Esophagus (tissue), 2 donors: ENCODE results near the gene SNCAIP. TPM values are rescaled to one million over a fixed set of nuclear protein-coding genes. Genes with fewer than 3 reads are reported as not detected.

Experiments used
- H3K27ac ChIP-seq, 2 donors: one replicate each; pipeline ENCODE4 v1.5.1; 2013; ENCODE audit warnings: low read depth in 2 of 2, mild to moderate bottlenecking in 2 of 2, inconsistent platforms in 1 of 2, low read length in 1 of 2, moderate library complexity in 1 of 2
- H3K27me3 ChIP-seq, 2 donors: one replicate each; pipeline ENCODE4 v1.6.1; 2013; ENCODE audit warnings: low read length in 2 of 2, control low read depth in 1 of 2, mild to moderate bottlenecking in 1 of 2; ENCODE audit not compliant: insufficient read depth in 2 of 2, control insufficient read depth in 1 of 2
- H3K36me3 ChIP-seq, 2 donors: one replicate each; pipeline ENCODE4 v1.6.1; 2013; ENCODE audit warnings: low read length in 1 of 2; ENCODE audit not compliant: control insufficient read depth in 2 of 2, insufficient read depth in 2 of 2
- H3K4me1 ChIP-seq, 2 donors: one replicate each; pipeline ENCODE4 v1.6.1; 2013; ENCODE audit warnings: low read length in 1 of 2; ENCODE audit not compliant: control insufficient read depth in 2 of 2, insufficient read depth in 2 of 2
- H3K4me3 ChIP-seq, 2 donors: one replicate each; pipeline ENCODE4 v1.5.1; 2013; ENCODE audit warnings: low read length in 2 of 2, mild to moderate bottlenecking in 2 of 2, low read depth in 1 of 2, moderate library complexity in 1 of 2
- H3K9me3 ChIP-seq, 2 donors: one replicate each; pipeline ENCODE4 v1.6.1; 2013; ENCODE audit warnings: mild to moderate bottlenecking in 2 of 2, low read depth in 1 of 2, low read length in 1 of 2, moderate library complexity in 1 of 2; ENCODE audit not compliant: control insufficient read depth in 2 of 2, insufficient read depth in 1 of 2
- WGBS, 2 donors: extraction: QIAGEN DNeasy Blood & Tissue Kit; methylation state at CpG; one replicate each; pipeline ENCODE4 v1.1.7; 2013; 5-methylcytosine and 5-hydroxymethylcytosine counted together
- polyA plus RNA-seq, 2 donors: library from polyadenylated mRNA; stranded (reverse); fragments of 200-250 nt; gene quantifications; one replicate each; pipeline ENCODE4 v1.2.3, GENCODE V29; 2013
- donor health status: healthy with polysubstance abuse.
- donor health status: Bipolar disorder and iron deficiency.

Gene SNCAIP
- polyA plus RNA-seq, 2 donors: 0.80 to 1.2 TPM

DNA sequence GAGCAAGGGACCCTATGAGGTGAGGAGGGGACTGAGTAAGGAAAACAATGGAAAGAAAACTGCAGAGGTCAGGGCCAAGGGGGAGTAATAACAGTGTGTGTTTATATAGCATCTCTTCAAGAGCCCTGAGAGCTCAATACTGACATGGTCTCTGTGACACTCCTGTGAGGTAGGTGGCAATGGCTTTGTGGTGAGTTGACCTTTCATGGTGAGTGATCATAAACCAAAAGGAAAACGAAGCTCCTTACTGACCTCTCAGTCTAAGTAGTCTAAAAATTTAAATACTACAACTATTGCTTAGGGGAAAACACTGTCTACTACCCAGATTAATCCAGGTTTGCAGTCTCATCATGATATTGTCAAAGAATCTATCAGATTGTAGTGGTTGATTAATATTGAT, 130.9 kb downstream of the SNCAIP start:
- no peaks in the 10 kb centered on the region for H3K27me3 ChIP-seq
- peaks cover 0 to 4% of the 10 kb centered on the region in 2 donors for H3K36me3 ChIP-seq
- H3K9me3 ChIP-seq: no peaks in the 10 kb centered on the region
- 63 to 64% methylated on average over 1 of the region's 1 CpG for WGBS, 2 donors
- no peak overlapping the region for H3K4me3 ChIP-seq
- no peak overlapping the region for H3K27ac ChIP-seq
- H3K4me1 ChIP-seq: no peaks in the 10 kb centered on the region

DNA sequence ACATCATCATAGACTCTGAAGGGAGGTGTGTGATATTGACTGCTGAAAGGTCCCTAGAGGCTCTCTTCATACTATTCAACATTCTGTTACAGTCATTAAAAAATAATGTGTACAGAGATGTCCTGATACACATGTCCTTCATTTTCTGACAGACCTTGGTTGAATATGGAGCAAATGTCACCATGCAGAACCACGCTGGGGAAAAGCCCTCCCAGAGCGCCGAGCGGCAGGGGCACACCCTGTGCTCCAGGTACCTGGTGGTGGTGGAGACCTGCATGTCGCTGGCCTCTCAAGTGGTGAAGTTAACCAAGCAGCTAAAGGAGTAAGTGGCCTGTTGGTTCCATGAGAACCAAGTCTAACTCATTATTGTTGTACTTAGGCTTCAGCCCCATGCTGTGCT, 132.4 kb downstream of the SNCAIP start:
- no peak overlapping the region for H3K27ac ChIP-seq
- no peaks in the 10 kb centered on the region for H3K27me3 ChIP-seq
- no peak overlapping the region for H3K4me3 ChIP-seq
- H3K9me3 ChIP-seq: no peaks in the 10 kb centered on the region
- WGBS, 2 donors: 92 to 96% methylated on average over 5 of the region's 5 CpGs
- H3K36me3 ChIP-seq: peaks cover 0 to 4% of the 10 kb centered on the region in 2 donors
- no peaks in the 10 kb centered on the region for H3K4me1 ChIP-seq

DNA sequence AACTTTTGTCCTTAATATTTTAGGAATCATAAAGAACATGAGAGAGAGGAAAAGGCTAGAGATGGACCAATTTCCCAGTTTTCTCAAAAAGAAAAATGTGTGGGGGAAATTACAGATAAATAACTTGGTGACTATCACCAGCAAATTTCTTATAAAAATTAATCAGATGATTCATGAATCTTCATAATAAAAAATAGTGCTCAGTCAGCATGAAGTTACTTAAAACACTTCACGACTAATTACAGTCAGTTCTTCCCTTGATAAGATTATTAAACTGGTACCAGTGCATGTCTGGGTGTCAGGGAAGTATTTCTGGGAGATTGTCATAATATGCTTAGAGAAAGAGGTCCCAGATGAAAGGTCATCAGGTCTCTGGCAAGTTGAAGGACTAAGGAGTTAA, 133.0 kb downstream of the SNCAIP start:
- Histone ChIP-seq H3K27ac (no peak overlapping the region), H3K4me1 (no peaks in the 10 kb centered on the region), H3K36me3 (peaks cover 0 to 4% of the 10 kb centered on the region in 2 donors), H3K27me3 (no peaks in the 10 kb centered on the region), H3K4me3 (no peak overlapping the region), H3K9me3 (no peaks in the 10 kb centered on the region)
- 66 to 74% methylated on average over 1 of the region's 1 CpG for WGBS, 2 donors

DNA sequence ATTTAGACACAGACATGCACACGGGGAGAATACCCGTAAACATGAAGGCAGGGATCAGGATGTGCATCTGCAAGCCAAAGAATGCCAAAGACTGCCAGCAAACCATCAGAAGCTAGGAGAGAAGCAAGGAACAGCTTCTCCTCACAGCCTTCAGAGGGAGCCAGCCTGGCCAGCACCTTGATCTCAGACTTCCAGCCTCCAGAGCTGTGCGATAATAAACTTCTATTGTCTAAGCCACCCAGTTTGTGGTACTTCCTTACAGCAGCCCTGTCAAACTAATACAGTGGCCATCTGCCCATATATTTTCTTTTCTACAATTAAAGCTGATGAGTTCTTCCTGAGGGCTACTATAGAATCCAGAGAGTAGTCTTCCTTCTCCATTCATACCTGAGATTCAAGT, 135.0 kb downstream of the SNCAIP start:
- 90 to 95% methylated on average over 3 of the region's 3 CpGs for WGBS, 2 donors
- H3K4me1 ChIP-seq: no peaks in the 10 kb centered on the region
- no peaks in the 10 kb centered on the region for H3K9me3 ChIP-seq
- peaks cover 0 to 4% of the 10 kb centered on the region in 2 donors for H3K36me3 ChIP-seq
- H3K27me3 ChIP-seq: no peaks in the 10 kb centered on the region
- no peak overlapping the region for H3K27ac ChIP-seq
- no peak overlapping the region for H3K4me3 ChIP-seq

DNA sequence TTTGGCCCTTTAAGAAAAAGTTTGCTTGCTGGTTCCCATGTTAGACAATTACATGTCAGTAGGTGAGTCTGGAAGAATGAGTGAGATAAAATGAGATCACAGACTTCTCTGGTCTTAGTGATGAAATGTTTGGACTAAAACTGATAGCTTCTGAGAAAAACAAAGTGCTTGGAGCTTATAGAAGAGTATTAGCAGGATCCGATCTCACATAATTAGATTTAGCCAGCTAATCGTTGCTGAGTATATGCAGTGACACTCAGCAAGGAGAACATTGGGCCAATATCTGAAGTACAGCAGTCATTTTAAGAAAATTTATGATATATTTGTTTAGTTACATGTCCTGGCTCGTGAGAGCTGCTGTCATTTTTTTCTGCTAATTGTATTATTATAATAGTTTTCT, 135.8 kb downstream of the SNCAIP start:
- H3K4me1 ChIP-seq: no peaks in the 10 kb centered on the region
- 46 to 53% methylated on average over 3 of the region's 3 CpGs for WGBS, 2 donors
- H3K27ac ChIP-seq: no peak overlapping the region
- H3K36me3 ChIP-seq: peaks cover 0 to 4% of the 10 kb centered on the region in 2 donors
- H3K4me3 ChIP-seq: no peak overlapping the region
- H3K27me3 ChIP-seq: no peaks in the 10 kb centered on the region
- H3K9me3 ChIP-seq: no peaks in the 10 kb centered on the region

DNA sequence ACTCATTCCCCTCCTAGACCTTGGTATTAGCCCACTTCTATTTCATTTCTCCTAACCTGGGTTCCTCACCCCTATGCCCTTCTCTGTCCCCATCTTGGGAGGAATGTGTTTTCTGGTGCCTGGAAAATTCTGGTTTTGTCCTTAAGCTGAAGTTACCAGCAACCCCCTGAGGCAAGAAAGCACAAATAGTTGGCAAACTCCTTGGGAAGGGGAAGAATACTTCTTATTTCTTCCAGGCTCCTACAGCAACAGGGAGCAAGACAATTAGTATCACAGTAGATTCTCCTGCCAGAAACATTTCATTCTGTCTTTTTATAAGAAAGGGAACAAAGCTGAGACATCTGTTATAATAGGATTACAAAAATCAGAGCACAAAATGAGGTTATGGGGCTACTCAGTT, 142.5 kb downstream of the SNCAIP start:
- Histone ChIP-seq H3K27ac (no peak overlapping the region), H3K9me3 (no peaks in the 10 kb centered on the region), H3K4me1 (peaks cover 0 to 4% of the 10 kb centered on the region in 2 donors), H3K36me3 (no peaks in the 10 kb centered on the region), H3K27me3 (no peaks in the 10 kb centered on the region), H3K4me3 (no peak overlapping the region)

DNA sequence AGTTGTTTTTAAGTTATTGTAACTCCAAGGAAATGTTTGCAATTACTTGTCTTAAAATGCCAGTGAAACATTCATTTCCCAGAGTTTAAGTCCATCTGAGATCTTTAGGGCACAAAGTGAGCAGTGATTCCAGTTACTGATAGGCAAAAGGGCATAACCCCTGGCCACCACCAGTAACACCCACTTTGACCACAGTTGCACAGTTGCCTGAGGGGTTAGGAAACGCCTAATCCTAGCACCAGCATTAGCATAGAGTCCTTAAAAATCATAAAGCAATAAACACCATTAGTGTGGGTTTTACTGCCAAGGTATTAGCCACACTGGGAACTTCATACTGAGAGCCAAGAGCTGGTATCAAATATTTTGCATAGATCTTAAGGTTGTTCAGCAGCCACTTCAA, 143.9 kb downstream of the SNCAIP start:
- WGBS, 2 donors: 48 to 50% methylated on average over 1 of the region's 1 CpG

DNA sequence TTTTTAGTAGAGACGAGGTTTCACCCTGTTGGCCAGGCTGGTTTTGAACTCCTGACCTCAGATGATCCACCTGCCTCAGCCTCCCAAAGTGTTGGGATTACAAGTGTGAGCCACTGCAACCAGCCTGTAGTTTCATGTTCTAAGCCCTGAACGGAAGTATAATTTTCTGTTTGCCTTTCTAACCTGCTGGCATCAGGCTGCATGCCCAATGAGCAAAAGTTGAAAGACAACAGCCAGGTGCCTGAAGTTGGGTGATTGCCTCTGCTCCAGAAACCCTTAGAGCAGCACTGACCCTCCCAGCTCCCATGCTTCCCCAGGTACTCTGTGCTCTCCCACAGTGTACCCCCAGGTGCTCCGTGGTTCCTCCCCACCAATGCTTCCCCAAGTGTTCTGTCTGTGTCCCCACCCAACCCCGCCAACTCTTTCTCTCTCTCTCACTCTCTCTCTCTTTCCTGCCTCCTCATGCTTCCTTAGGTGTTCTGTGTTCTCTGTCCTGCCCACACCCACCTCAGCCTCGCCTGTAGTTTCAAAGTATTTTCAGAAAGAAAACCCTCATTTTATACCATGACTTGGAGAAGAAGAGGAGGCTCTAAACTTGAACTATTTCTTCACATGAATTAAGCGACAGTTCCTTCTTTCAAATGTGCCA, 145.3 kb downstream of the SNCAIP start:
- H3K4me1 ChIP-seq: peaks cover 0 to 4% of the 10 kb centered on the region in 2 donors
- no peaks in the 10 kb centered on the region for H3K36me3 ChIP-seq
- WGBS, 2 donors: 75 to 79% methylated on average over 6 of the region's 6 CpGs
- no peaks in the 10 kb centered on the region for H3K9me3 ChIP-seq
- no peak overlapping the region for H3K27ac ChIP-seq
- H3K4me3 ChIP-seq: no peak overlapping the region
- H3K27me3 ChIP-seq: no peaks in the 10 kb centered on the region

More for the DNA sequence above, 143.9 kb downstream of the SNCAIP start:
- H3K9me3 ChIP-seq: no peaks in the 10 kb centered on the region
- H3K4me3 ChIP-seq: no peak overlapping the region
- peaks cover 0 to 4% of the 10 kb centered on the region in 2 donors for H3K4me1 ChIP-seq
- no peaks in the 10 kb centered on the region for H3K36me3 ChIP-seq
- H3K27me3 ChIP-seq: no peaks in the 10 kb centered on the region
- no peak overlapping the region for H3K27ac ChIP-seq

DNA sequence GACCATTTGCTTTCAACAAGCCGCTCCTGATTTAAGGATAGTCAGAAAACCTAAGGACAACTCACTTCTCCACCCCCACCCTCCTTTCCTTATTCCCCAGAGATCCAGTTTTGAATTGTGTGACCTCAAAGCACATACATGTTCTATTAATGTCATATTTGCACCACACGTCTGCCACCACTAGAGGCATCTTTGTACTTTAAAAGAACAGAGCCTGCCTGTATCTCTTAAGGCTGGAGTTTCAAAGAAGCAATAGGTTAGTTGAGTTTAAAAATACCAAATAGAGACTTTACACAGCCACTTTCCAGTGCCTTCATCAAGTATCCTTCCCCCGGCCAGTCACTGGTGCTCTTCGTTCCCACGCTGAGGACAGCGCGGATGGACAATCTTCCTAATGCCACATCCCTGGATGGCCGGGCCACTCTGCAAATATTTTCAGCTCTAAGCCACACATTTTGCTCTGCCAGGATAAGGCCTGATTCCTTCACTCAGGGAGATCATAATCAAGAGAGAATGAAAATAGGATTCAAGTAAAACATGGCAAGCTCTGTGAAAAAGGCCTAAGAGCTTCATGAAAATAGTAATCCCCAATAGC, 146.3 kb downstream of the SNCAIP start:
- 87 to 89% methylated on average over 8 of the region's 8 CpGs for WGBS, 2 donors
- no peak overlapping the region for H3K4me3 ChIP-seq
- peaks cover 0 to 4% of the 10 kb centered on the region in 2 donors for H3K4me1 ChIP-seq
- H3K27me3 ChIP-seq: no peaks in the 10 kb centered on the region
- no peak overlapping the region for H3K27ac ChIP-seq
- H3K9me3 ChIP-seq: no peaks in the 10 kb centered on the region
- no peaks in the 10 kb centered on the region for H3K36me3 ChIP-seq

DNA sequence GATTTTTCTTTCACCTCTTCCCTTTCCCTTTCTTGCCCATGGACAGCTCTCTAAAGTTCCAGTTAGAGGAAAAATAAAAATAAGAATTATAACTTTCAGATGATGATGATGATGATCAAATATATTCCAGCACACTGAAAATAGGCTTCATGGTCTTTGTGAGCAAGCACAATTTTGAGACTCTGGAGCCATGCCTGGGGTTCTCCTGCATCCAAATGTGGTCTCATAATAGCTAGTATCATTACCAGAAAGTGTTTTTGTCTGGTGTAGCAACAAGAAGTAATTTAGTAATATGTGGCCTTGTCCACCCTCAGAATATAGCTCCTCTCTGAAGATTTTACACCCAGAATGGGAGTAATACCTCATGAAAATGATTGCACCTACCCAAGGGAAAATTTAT, 150.4 kb downstream of the SNCAIP start:
- H3K4me3 ChIP-seq: no peak overlapping the region
- no peaks in the 10 kb centered on the region for H3K9me3 ChIP-seq
- H3K4me1 ChIP-seq: peaks cover 0 to under 1% of the 10 kb centered on the region in 2 donors
- no peaks in the 10 kb centered on the region for H3K27me3 ChIP-seq
- H3K36me3 ChIP-seq: no peaks in the 10 kb centered on the region
- no peak overlapping the region for H3K27ac ChIP-seq
